CD4-positive, CD25-positive, alpha-beta regulatory T cell (primary cell): ENCODE measurements around the gene CST9. TPM values are rescaled to one million over a fixed set of nuclear protein-coding genes. Genes with fewer than 3 reads are reported as not detected.
A peak's percentile ranks its signal among the peaks of the same experiment; 100 is the strongest.

Source experiments
- ATAC-seq, 2 donors: fragments of 150-1000 bp; cut with Tn5 transposase; one replicate each; pipeline ENCODE4 v1.10.0; 2021; ENCODE audit warnings: low read depth in 2 of 2, moderate number of reproducible peaks in 2 of 2, moderate library complexity in 1 of 2
- DNase-seq, 3 donors: peaks; one replicate each; pipeline versions ENCODE4 v3.0.0 to v3.0.0-alpha.2; 2012 to 2022; ENCODE audit warnings: mixed read lengths in 1 of 3
- H3K27ac ChIP-seq: one replicate; pipeline ENCODE4 v1.7.0; 2013; ENCODE audit warnings: mild to moderate bottlenecking, low read length; ENCODE audit not compliant: insufficient read depth, poor library complexity, severe bottlenecking
- H3K27me3 ChIP-seq: one replicate; pipeline ENCODE4 v1.7.0; 2013; ENCODE audit warnings: low read length; ENCODE audit not compliant: control insufficient read depth, insufficient read depth
- H3K36me3 ChIP-seq: one replicate; pipeline ENCODE4 v1.7.0; 2013; ENCODE audit warnings: mild to moderate bottlenecking, low read length, moderate library complexity; ENCODE audit not compliant: control insufficient read depth, insufficient read depth
- H3K4me1 ChIP-seq: 2 replicates; pipeline ENCODE4 v1.7.0; 2013; ENCODE audit warnings: mild to moderate bottlenecking, low read length; ENCODE audit not compliant: insufficient read depth, control insufficient read depth, poor library complexity, severe bottlenecking
- H3K4me3 ChIP-seq: one replicate; pipeline ENCODE4 v1.7.0; 2013; ENCODE audit warnings: low read depth, mild to moderate bottlenecking, low read length, moderate library complexity
- H3K9me3 ChIP-seq, 2 experiments: 1 replicate in 1 of 2; 2 replicates in 1 of 2; pipeline ENCODE4 v1.7.0; 2013; ENCODE audit warnings: low read length in 2 of 2, mild to moderate bottlenecking in 1 of 2, moderate library complexity in 1 of 2; ENCODE audit not compliant: control insufficient read depth in 2 of 2
- H3K27ac Mint-ChIP-seq, 3 donors: one replicate each; pipeline ENCODE4 v1.8.0; 2020 to 2022; ENCODE audit warnings: mild to moderate bottlenecking in 3 of 3, mixed read lengths in 3 of 3, moderate library complexity in 2 of 3
- H3K27me3 Mint-ChIP-seq: one replicate; pipeline ENCODE4 v1.8.0; 2022; ENCODE audit warnings: mild to moderate bottlenecking, mixed read lengths
- H3K36me3 Mint-ChIP-seq: one replicate; pipeline ENCODE4 v1.8.0; 2020; ENCODE audit warnings: mixed read lengths
- H3K4me1 Mint-ChIP-seq, 4 donors: one replicate each; pipeline ENCODE4 v1.8.0; 2020 to 2022; ENCODE audit warnings: mixed read lengths in 4 of 4, mild to moderate bottlenecking in 1 of 4
- H3K4me3 Mint-ChIP-seq, 4 donors: one replicate each; pipeline ENCODE4 v1.8.0; 2020 to 2022; ENCODE audit warnings: mild to moderate bottlenecking in 4 of 4, mixed read lengths in 4 of 4, moderate library complexity in 3 of 4
- H3K9me3 Mint-ChIP-seq, 7 donors: one replicate each; pipeline ENCODE4 v1.8.0; 2020 to 2022; ENCODE audit warnings: mixed read lengths in 7 of 7, mild to moderate bottlenecking in 3 of 7, moderate library complexity in 2 of 7
- polyA plus RNA-seq, 4 donors: library from polyadenylated mRNA; unstranded; fragments of 300-500 nt; fragmentation: Illumina TruSeq; gene quantifications; one replicate each; pipeline ENCODE4 v1.2.3, GENCODE V29; 2021
- total RNA-seq: library from RNA; stranded (reverse); gene quantifications from one replicate; pipeline ENCODE4 v1.2.3, GENCODE V29; 2022

CST9 gene
- total and polyA plus RNA-seq, 5 donors from 2014 or later: not detected

GRCh38 chr20:23565503-23566045, 40.1 kb downstream of the CST9 start:
- no peak for DNase-seq
- no peak for ATAC-seq

GRCh38 chr20:23564927-23565326, 40.8 kb downstream of the CST9 start:
- Histone ChIP-seq H3K36me3 (no peaks in the 10 kb centered on the region), H3K9me3 (peaks cover 2 to 15% of the 10 kb centered on the region in 2 experiments), H3K27ac (no peak overlapping the region), H3K4me1 (no peaks in the 10 kb centered on the region), H3K27me3 (no peaks in the 10 kb centered on the region), H3K4me3 (no peak overlapping the region)
- H3K4me3 Mint-ChIP-seq: no peak overlapping the region
- DNase-seq (no peak), ATAC-seq (no peak)
- H3K27me3 Mint-ChIP-seq: peaks cover 4% of the 10 kb centered on the region
- H3K9me3 Mint-ChIP-seq: peaks cover 0 to 20% (median 5%) of the 10 kb centered on the region in 7 donors
- no peaks in the 10 kb centered on the region for H3K36me3 Mint-ChIP-seq
- no peaks in the 10 kb centered on the region for H3K4me1 Mint-ChIP-seq
- no peak overlapping the region for H3K27ac Mint-ChIP-seq

More at GRCh38 chr20:23565503-23566045, 40.1 kb downstream of the CST9 start:
- Mint-ChIP-seq H3K27ac (peak overlapping the region in 1 of 3 donors; percentile 56), H3K4me3 (no peak overlapping the region), H3K36me3 (no peaks in the 10 kb centered on the region), H3K4me1 (no peaks in the 10 kb centered on the region), H3K27me3 (peaks cover 4% of the 10 kb centered on the region), H3K9me3 (peaks cover 0 to 17% (median 3%) of the 10 kb centered on the region in 7 donors)
- Histone ChIP-seq H3K4me1 (no peaks in the 10 kb centered on the region), H3K4me3 (no peak overlapping the region), H3K27ac (no peak overlapping the region), H3K27me3 (no peaks in the 10 kb centered on the region), H3K36me3 (no peaks in the 10 kb centered on the region), H3K9me3 (peaks cover 2 to 15% of the 10 kb centered on the region in 2 experiments)

GRCh38 chr20:23562721-23563342, 42.9 kb downstream of the CST9 start:
- Histone ChIP-seq H3K4me1 (no peaks in the 10 kb centered on the region), H3K9me3 (peaks cover 2 to 15% of the 10 kb centered on the region in 2 experiments), H3K27me3 (no peaks in the 10 kb centered on the region), H3K36me3 (no peaks in the 10 kb centered on the region), H3K27ac (no peak overlapping the region), H3K4me3 (no peak overlapping the region)
- Mint-ChIP-seq H3K4me3 (no peak overlapping the region), H3K9me3 (peaks cover 0 to 23% (median 6%) of the 10 kb centered on the region in 7 donors), H3K27me3 (no peaks in the 10 kb centered on the region), H3K4me1 (no peaks in the 10 kb centered on the region), H3K36me3 (no peaks in the 10 kb centered on the region), H3K27ac (no peak overlapping the region)
- ATAC-seq: no peak
- no peak for DNase-seq

GRCh38 chr20:23554401-23554800, 51.3 kb downstream of the CST9 start:
- H3K27me3 Mint-ChIP-seq: no peaks in the 10 kb centered on the region
- Histone ChIP-seq H3K4me3 (no peak overlapping the region), H3K27ac (no peak overlapping the region), H3K27me3 (no peaks in the 10 kb centered on the region), H3K9me3 (no peaks in the 10 kb centered on the region), H3K4me1 (no peaks in the 10 kb centered on the region), H3K36me3 (no peaks in the 10 kb centered on the region)
- no peaks in the 10 kb centered on the region for H3K36me3 Mint-ChIP-seq
- ATAC-seq (no peak), DNase-seq (no peak)
- H3K4me3 Mint-ChIP-seq: no peak overlapping the region
- H3K4me1 Mint-ChIP-seq: no peaks in the 10 kb centered on the region
- H3K27ac Mint-ChIP-seq: peak overlapping the region in 1 of 3 donors; percentile 64
- peaks cover 0 to 16% (median 2%) of the 10 kb centered on the region in 7 donors for H3K9me3 Mint-ChIP-seq

Other genes starting within 250 kb of the CST9 start
- gene GZF1, start 243.7 kb downstream of the CST9 start, total RNA-seq: 24.8 TPM
- 1 to 10 TPM; 3.1 to 4.1 (median 3.3) TPM for gene GZF1, start 243.7 kb downstream of the CST9 start, polyA plus RNA-seq
- 10.6 TPM for gene NAPB, start 184.4 kb downstream of the CST9 start, total RNA-seq
- gene NAPB, start 184.4 kb downstream of the CST9 start, polyA plus RNA-seq: 1 to 10 TPM; 3.6 to 4.8 (median 4.2) TPM
- not detected for gene CSTL1, start 166.2 kb downstream of the CST9 start, total RNA-seq
- not detected for gene CSTL1, start 166.2 kb downstream of the CST9 start, polyA plus RNA-seq
- gene CST11, start 153.0 kb downstream of the CST9 start, total RNA-seq: not detected
- not detected for gene CST11, start 153.0 kb downstream of the CST9 start, polyA plus RNA-seq
- not detected for gene CST8, start 114.8 kb downstream of the CST9 start, total RNA-seq
- not detected for gene CST8, start 114.8 kb downstream of the CST9 start, polyA plus RNA-seq
- not detected for gene CST9L, start 37.4 kb downstream of the CST9 start, total RNA-seq
- not detected for gene CST9L, start 37.4 kb downstream of the CST9 start, polyA plus RNA-seq
- 2.5 TPM for gene CST3, start 32.0 kb upstream of the CST9 start, total RNA-seq
- gene CST3, start 32.0 kb upstream of the CST9 start, polyA plus RNA-seq: 1 to 10 TPM in 3 of 4 donors, under 1 TPM in 1; 0.73 to 2.7 (median 1.6) TPM
- gene CST4, start 83.1 kb upstream of the CST9 start, total RNA-seq: not detected
- not detected for gene CST4, start 83.1 kb upstream of the CST9 start, polyA plus RNA-seq
- gene CST1, start 145.0 kb upstream of the CST9 start, total RNA-seq: not detected
- not detected for gene CST1, start 145.0 kb upstream of the CST9 start, polyA plus RNA-seq
- not detected for gene CST2, start 220.8 kb upstream of the CST9 start, total RNA-seq
- not detected for gene CST2, start 220.8 kb upstream of the CST9 start, polyA plus RNA-seq